ENCODE data around the gene PDSS2.

DNA sequence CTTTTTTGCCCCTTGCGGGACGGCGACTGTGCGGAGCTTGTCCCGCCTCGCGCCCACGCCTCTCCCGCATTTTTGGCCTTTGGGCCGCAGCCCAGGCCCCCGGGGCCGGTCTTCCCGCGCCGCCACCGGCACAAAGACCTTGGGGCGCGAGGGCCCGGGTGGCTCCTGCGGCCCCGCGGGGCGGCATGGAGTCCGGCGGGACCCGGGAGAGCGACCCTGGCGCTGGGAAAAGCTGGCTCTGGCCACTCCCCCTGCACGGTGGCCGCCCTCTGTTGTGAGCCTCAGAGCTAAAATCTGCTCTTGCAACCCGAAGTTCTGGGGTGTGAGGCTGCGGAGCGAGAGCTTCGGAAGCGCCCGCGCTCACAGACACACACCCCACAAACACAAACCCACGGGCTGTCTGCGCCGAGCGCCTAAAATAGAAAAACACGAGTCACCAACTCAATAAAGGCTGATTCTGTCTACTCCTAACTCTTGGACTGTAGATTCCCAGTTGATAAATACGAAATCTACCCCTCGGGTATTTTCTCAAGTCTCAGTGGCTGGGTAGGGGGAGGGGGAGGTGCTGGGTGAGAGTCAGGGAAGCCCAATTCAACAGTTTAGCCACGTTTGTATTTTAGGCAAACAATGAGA lies 343.6 kb downstream of the PDSS2 start:
- TF ChIP-seq, protein P1, sequence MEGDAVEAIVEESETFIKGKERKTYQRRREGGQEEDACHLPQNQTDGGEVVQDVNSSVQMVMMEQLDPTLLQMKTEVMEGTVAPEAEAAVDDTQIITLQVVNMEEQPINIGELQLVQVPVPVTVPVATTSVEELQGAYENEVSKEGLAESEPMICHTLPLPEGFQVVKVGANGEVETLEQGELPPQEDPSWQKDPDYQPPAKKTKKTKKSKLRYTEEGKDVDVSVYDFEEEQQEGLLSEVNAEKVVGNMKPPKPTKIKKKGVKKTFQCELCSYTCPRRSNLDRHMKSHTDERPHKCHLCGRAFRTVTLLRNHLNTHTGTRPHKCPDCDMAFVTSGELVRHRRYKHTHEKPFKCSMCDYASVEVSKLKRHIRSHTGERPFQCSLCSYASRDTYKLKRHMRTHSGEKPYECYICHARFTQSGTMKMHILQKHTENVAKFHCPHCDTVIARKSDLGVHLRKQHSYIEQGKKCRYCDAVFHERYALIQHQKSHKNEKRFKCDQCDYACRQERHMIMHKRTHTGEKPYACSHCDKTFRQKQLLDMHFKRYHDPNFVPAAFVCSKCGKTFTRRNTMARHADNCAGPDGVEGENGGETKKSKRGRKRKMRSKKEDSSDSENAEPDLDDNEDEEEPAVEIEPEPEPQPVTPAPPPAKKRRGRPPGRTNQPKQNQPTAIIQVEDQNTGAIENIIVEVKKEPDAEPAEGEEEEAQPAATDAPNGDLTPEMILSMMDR (IDR thresholded peaks at IDR 0.05; ENCODE audit: low read length): no peak
- no peak for TF ChIP-seq EZH2 (IDR thresholded peaks at IDR 0.05; ENCODE audit: borderline replicate concordance, low read length)

Measured in OCI-LY1 (cell line).